Stimulated activated CD4-positive, alpha-beta T cell treated with anti-CD3 and anti-CD28 coated beads, Interleukin-4, amount 100 ng/mL, for 48 hours (primary cell): ENCODE measurements around the gene C8G.
A peak's percentile ranks its signal among the peaks of the same experiment; 100 is the strongest.

Experiments
- DNase-seq, 2 donors: peaks; one replicate each; pipeline ENCODE4 v3.0.0-alpha.2; 2020; ENCODE audit warnings: low read depth in 2 of 2

C8G gene

GRCh38 chr9:136968333-136969127 is 23.5 kb downstream of the C8G start:
- DNase-seq, result no peak

GRCh38 chr9:136969150-136969549 is 24.1 kb downstream of the C8G start:
- DNase-seq, result no peak

DNA sequence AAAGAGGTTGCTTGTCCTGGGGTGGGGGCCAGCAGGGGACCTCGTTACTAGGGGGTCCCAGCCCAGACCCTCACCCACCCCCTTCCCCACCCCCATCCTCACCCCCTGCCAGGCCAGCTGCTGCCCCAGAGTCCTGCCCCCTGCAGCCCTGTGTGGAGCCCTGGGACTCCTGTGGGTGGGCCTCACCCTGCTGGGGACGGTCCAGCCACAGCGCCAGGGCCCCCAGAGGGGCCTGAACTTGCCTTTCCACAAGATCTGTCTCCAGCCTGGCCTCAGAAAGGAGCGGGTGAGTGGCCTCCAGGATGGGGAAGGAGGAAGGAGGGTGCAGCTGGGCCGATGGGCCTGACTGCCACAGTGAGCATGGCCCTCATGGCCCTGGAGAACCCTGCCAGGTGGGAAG is 24.7 kb downstream of the C8G start:
- DNase-seq, result no peak

DNA sequence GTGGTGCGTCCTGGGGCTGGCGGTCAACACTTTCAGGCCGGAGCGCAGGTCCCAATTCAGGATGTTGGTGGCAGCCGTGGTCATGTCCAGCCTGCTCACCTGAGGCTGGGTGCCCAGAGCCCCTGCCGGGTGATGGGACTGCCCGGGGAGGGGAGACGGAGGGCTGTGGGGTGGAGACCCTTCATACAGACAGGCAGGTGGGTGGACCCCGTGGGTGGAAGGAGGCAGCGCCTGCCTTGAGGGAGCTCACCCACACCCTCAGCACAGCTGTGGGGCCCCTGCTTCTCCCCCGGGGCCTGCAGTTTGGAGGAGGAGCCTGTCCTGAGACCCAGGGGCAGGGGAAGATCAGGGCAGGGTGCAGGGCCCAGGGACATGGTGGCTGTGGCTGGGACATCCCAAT is 25.3 kb downstream of the C8G start:
- DNase-seq, result no peak

- no peak for DNase-seq
Measured at GRCh38 chr9:136971746-136972145, 26.7 kb downstream of the C8G start.

DNA sequence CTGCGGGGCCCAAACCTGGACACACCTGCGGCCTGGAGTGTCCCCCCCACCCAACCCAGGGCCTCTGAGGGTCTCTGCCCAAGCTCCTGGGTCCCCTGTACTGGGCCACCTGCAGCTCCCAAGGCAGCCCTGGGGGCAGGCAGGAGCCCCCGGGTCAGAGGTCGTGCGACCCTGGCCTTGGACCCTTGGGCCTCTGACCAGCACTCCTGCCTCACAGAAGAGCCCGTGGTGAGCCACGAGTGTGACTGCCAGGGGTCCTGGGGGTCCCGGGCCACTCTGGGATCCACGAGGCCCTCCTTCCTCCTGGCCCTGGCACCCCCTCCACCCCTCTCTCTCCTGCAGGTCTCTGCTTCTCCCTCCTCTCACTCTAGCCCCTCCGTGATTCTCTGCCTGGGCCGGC is 27.3 kb downstream of the C8G start:
- no peak for DNase-seq

DNA sequence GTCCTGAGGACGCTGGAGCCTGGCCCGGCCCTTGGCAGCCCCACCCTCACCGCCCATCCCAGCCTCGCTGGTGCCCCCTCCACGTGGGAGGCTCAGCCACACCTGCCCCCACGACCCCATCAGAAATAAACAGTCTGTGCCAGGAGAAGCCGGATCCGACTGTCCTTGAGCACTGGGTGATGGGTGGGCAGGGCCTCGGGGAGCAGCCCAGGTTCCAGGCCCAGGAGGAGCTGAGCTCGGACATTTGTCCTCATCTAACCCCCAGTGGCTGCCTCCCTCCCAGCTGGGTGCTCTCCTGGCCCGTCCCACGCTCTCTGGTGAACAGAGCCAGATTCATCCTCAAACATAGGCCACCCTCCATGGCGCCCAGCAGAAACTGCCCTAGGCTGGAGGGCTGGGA is 27.7 kb downstream of the C8G start:
- DNase-seq, result no peak

GRCh38 chr9:136973618-136974617 is 28.9 kb downstream of the C8G start:
- no peak for DNase-seq

- DNase-seq, result no peak
Measured at GRCh38 chr9:136974817-136975535, 29.9 kb downstream of the C8G start.

DNA sequence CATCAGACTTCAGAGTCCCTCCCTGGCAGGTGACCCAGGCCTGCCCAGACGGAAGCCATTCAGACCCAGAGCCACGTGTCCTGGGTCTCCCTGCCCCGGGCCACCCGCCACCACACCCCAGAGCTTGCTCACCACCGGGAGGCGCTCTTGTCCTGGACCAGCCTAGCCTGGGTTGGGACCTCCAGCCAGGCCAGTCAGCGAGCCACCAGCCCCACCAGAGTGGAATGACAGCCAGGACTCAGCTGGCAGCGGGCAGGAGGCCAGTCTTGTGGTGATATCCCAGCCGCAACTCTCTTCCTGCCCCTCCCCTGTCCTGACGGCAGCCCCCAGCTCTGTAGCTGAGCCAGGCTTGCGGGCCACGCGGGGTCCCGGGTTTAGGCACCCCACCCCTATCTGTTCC is 30.6 kb downstream of the C8G start:
- peak in 1 of 2 donors; percentile 34 for DNase-seq

GRCh38 chr9:136977223-136977622 is 32.2 kb downstream of the C8G start, which contains the start of gene PTGDS:
Gene PTGDS (plus strand): TSS chr9:136977504. CDS start chr9:136977579, 75 bp downstream.
- DNase-seq, result no peak

GRCh38 chr9:136977649-136978072 is 32.6 kb downstream of the C8G start:
- DNase-seq, result no peak

DNA sequence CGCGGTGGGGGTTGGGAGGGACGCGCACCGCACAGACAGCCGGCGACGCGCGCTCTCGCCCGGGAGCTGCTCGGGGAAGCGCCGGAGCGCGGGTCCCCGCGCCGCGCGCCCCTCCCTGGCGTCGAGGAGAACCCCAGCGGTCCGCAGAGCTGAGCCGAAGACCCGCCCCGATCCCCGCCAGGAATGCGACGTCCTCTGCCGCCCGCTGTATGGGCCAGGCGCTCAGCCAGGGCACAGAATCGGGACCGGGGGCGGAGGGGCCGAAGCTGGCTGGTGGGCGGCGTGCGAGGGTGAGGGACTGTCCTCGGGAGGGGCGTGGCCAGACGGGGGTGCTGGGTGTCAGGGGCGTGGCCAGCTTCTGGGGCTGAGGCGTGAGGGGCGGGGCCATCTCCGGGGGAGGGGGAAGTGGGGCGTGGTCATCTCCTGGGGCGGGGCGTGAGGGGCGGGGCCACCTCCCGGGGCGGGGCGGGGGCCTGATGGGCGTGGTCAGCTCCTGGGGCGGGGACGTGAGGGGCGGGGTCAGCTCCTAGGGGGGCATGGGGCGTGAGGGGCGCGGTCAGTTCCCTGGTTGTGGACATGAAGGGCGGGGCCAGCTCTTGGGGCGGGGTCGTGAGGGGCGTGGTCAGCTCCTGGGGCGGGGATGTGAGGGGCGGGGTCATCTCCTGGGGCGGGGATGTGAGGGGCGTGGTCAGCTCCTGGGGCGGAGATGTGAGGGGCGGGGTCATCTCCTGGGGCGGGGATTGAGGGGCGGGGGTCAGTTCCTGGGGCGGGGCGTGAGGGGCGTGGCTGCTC is 33.2 kb downstream of the C8G start:
- DNase-seq, result peak; percentile 58 to 69

- DNase-seq, result no peak
Measured at GRCh38 chr9:136978865-136979544, 34.0 kb downstream of the C8G start.

DNA sequence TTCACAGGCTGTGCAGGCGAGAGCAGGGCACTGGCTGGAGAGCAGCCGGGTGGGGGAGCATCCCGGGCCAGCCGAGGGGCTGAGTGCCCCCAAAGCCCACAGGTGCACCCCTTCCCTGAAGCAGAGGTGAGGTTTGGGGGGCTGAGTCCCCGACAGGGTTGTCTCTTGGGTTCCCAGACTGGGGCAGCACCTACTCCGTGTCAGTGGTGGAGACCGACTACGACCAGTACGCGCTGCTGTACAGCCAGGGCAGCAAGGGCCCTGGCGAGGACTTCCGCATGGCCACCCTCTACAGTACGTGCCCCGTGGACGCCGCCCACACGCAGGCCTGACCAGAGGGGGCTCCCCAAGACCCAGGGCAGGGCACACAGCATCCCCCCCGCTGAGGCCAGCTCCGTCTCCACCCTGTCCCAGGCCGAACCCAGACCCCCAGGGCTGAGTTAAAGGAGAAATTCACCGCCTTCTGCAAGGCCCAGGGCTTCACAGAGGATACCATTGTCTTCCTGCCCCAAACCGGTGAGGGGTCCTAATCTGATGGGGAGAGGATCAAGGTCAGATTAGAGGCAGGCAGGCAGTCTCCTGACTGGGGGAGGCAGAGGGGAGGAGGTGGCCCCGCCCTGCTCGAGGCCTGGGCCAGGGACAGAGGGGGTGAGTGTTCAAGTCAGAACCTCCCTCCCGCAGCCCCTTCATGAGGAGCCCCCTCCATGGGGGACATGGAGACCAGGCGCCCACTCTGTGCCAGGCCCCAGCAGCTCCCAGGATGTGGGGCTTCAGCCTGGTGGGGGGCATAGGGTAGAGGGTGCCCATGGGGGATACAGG is 34.9 kb downstream of the C8G start:
- no peak for DNase-seq

- DNase-seq, result no peak
Measured at GRCh38 chr9:136980669-136981478, 35.8 kb downstream of the C8G start.

DNA sequence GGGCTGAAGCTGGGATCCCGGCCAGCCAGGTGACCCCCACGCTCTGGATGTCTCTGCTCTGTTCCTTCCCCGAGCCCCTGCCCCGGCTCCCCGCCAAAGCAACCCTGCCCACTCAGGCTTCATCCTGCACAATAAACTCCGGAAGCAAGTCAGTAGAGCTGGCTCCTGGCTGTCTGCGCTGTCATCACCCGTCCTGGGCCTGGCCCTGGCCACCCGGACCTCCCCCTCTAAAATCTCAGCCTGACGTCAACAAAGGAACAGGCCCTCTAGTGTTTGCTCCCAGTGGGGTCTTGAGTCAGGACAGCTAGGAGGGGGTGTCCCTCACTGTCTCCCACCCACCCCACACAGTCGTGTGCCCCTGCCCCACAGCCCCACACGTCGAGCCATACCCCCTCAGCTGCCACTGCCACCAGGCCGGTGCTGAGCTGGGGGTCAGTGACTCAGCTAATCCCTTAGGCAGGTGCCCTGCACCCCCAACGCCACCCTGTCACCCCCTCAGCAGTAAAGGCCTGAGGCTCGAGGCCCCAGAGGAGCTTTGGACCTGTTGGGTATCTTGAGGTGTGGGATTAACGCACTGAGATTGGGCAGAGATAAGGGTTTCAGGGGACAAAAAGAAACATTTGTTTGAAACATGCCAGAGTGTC is 36.7 kb downstream of the C8G start:
- DNase-seq, result no peak
